ENCODE measurements around the gene USP53.

- TF ChIP-seq, protein P1, sequence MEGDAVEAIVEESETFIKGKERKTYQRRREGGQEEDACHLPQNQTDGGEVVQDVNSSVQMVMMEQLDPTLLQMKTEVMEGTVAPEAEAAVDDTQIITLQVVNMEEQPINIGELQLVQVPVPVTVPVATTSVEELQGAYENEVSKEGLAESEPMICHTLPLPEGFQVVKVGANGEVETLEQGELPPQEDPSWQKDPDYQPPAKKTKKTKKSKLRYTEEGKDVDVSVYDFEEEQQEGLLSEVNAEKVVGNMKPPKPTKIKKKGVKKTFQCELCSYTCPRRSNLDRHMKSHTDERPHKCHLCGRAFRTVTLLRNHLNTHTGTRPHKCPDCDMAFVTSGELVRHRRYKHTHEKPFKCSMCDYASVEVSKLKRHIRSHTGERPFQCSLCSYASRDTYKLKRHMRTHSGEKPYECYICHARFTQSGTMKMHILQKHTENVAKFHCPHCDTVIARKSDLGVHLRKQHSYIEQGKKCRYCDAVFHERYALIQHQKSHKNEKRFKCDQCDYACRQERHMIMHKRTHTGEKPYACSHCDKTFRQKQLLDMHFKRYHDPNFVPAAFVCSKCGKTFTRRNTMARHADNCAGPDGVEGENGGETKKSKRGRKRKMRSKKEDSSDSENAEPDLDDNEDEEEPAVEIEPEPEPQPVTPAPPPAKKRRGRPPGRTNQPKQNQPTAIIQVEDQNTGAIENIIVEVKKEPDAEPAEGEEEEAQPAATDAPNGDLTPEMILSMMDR (IDR thresholded peaks at IDR 0.05): no peak
- TF ChIP-seq POLR2AphosphoS5 (IDR thresholded peaks at IDR 0.05): no peak
- no peak for TF ChIP-seq POLR2A (IDR thresholded peaks at IDR 0.05)
These were observed 31.8 kb downstream of the USP53 start for GRCh38 chr4:119244344-119244743.
